HCT116 (cell line): ENCODE data around the gene SAMD4A. TPM values are rescaled to one million over a fixed set of nuclear protein-coding genes. Genes with fewer than 3 reads are reported as not detected.

Source experiments
- ATAC-seq: fragments of 200-7000 bp; cut with Tn5 transposase; 2 replicates; pipeline ENCODE4 v1.9.1; 2020; ENCODE audit warnings: mild to moderate bottlenecking, moderate library complexity
- BruUV-seq: library from RNA; stranded (reverse); fragments of 400-500 nt; replicated peaks from 2 replicates; lab custom pipeline; 2021; lab: Mats Ljungman, UMichigan
- CTCF ChIA-PET: fragments of 300-600 bp; sonication (Branson Sonifier 250); formaldehyde crosslinking; loops from one replicate; lab custom pipeline; 2021; ENCODE audit warnings: antibody characterized with exemption; lab: Charles Lee
- POLR2A ChIA-PET: fragments of 300-600, 350-600 bp; sonication (Branson Sonifier 250); formaldehyde crosslinking; loops from one replicate; lab custom pipeline; 2021; ENCODE audit warnings: antibody characterized with exemption; lab: Charles Lee
- RAD21 ChIA-PET, 2 experiments: fragments of 300-600 bp; sonication (Branson Sonifier 250); formaldehyde crosslinking; loops; one replicate each; lab custom pipeline; 2023; ENCODE audit warnings: low total read pairs in 2 of 2; ENCODE audit not compliant: uncharacterized antibody in 2 of 2, unreplicated experiment in 2 of 2, low non-redundant PET in 1 of 2; lab: Charles Lee
- DNase-seq: peaks from one replicate; pipeline ENCODE4 v3.0.0-alpha.2; 2010; ENCODE audit warnings: low read depth, low spot score
- H2AFZ ChIP-seq: fragments of 200-600 bp; shearing (Covaris generic), sonication (generic); 2 replicates; pipeline ENCODE4 v1.6.1; 2017; ENCODE audit warnings: low read depth, mixed run types, mixed read lengths, antibody characterized with exemption, low read length; ENCODE audit not compliant: poor library complexity, severe bottlenecking
- H3K27ac ChIP-seq: 2 replicates; pipeline ENCODE4 v1.5.1; 2012; ENCODE audit warnings: low read depth, low read length
- H3K27me3 ChIP-seq: fragments of 200-600 bp; sonication (generic); 2 replicates; pipeline ENCODE4 v1.6.1; 2016; ENCODE audit warnings: mixed run types, low read length, mixed read lengths; ENCODE audit not compliant: insufficient read depth
- H3K36me3 ChIP-seq, 2 experiments: fragments of 200-500 bp in 1 of 2; fragments of 200-600 bp in 1 of 2; sonication (Bioruptor generic) in 1 of 2; sonication (generic) in 1 of 2; 2 replicates each; pipeline versions ENCODE4 v1.5.1 to v1.6.1; 2014 to 2016; ENCODE audit warnings: low read length in 2 of 2, inconsistent platforms in 1 of 2, mixed read lengths in 1 of 2, mixed run types in 1 of 2; ENCODE audit not compliant: insufficient read depth in 2 of 2, control insufficient read depth in 1 of 2
- H3K4me1 ChIP-seq, 2 experiments: fragments of 200-600 bp in 1 of 2; sonication (generic) in 1 of 2; 2 replicates each; pipeline versions ENCODE4 v1.5.1 to v1.6.1; 2012 to 2017; ENCODE audit warnings: low read length in 2 of 2, inconsistent platforms in 1 of 2, mild to moderate bottlenecking in 1 of 2, mixed read lengths in 1 of 2, mixed run types in 1 of 2, moderate library complexity in 1 of 2; ENCODE audit not compliant: insufficient read depth in 2 of 2, control insufficient read depth in 1 of 2
- H3K4me2 ChIP-seq: fragments of 200-600 bp; sonication (generic); 2 replicates; pipeline ENCODE4 v1.6.1; 2017; ENCODE audit warnings: mixed run types, low read length, mixed read lengths
- H3K4me3 ChIP-seq, 2 experiments: fragments of 200-600 bp in 1 of 2; sonication (generic) in 1 of 2; replicated peaks in 1 of 2; 2 replicates each; pipeline ENCODE4 v1.5.1; 2011 to 2016; ENCODE audit warnings: low read length in 2 of 2, control low read depth in 1 of 2, low read depth in 1 of 2, mild to moderate bottlenecking in 1 of 2, mixed read lengths in 1 of 2, mixed run types in 1 of 2
- H3K79me2 ChIP-seq: fragments of 200-600 bp; sonication (generic); 2 replicates; pipeline ENCODE4 v1.6.1; 2017; ENCODE audit warnings: mild to moderate bottlenecking, mixed run types, low read length, moderate library complexity, mixed read lengths; ENCODE audit not compliant: insufficient read depth
- H3K9ac ChIP-seq: fragments of 200-600 bp; sonication (generic); 2 replicates; pipeline ENCODE4 v1.6.1; 2016; ENCODE audit warnings: low read length, mixed read lengths
- H3K9me2 ChIP-seq: fragments of 200-600 bp; sonication (generic), shearing (Covaris generic); 2 replicates; pipeline ENCODE4 v1.6.1; 2017; ENCODE audit warnings: mixed run types, mild to moderate bottlenecking, moderate library complexity; ENCODE audit not compliant: insufficient read depth
- H3K9me3 ChIP-seq, 2 experiments: fragments of 200-500 bp in 1 of 2; fragments of 200-600 bp in 1 of 2; sonication (Bioruptor generic) in 1 of 2; sonication (generic) in 1 of 2; 2 replicates each; pipeline ENCODE4 v1.6.1; 2014 to 2017; ENCODE audit warnings: low read length in 2 of 2, mixed read lengths in 2 of 2, inconsistent platforms in 1 of 2, low read depth in 1 of 2, mild to moderate bottlenecking in 1 of 2, mixed run types in 1 of 2, moderate library complexity in 1 of 2; ENCODE audit not compliant: control insufficient read depth in 1 of 2, insufficient read depth in 1 of 2
- H4K20me1 ChIP-seq: fragments of 200-600 bp; sonication (generic), shearing (Covaris generic); 2 replicates; pipeline ENCODE4 v1.6.1; 2017; ENCODE audit warnings: mixed run types, mild to moderate bottlenecking, moderate library complexity; ENCODE audit not compliant: insufficient read depth
- CEBPB ChIP-seq: IDR thresholded peaks from 2 replicates; pipeline ENCODE4 v1.6.1; 2012; ENCODE audit warnings: low read depth
- ELF1 ChIP-seq: IDR thresholded peaks from 2 replicates; pipeline ENCODE4 v1.6.1; 2012; ENCODE audit warnings: low read depth, borderline replicate concordance
- FOSL1 ChIP-seq: IDR thresholded peaks from 2 replicates; pipeline ENCODE4 v1.6.1; 2012; ENCODE audit warnings: low read depth
- POLR2A ChIP-seq: IDR thresholded peaks from 2 replicates; pipeline ENCODE4 v1.7.0; 2011; ENCODE audit warnings: borderline replicate concordance; ENCODE audit not compliant: insufficient read depth, insufficient read length; ENCODE audit errors: extremely low read depth
- RAD21 ChIP-seq: IDR thresholded peaks from 2 replicates; pipeline ENCODE4 v1.6.1; 2012; ENCODE audit warnings: low read depth, mild to moderate bottlenecking
- SIN3A ChIP-seq: IDR thresholded peaks from 2 replicates; pipeline ENCODE4 v1.6.1; 2012; ENCODE audit warnings: low read depth
- SP1 ChIP-seq: IDR thresholded peaks from 2 replicates; pipeline ENCODE4 v1.6.1; 2012; ENCODE audit warnings: low read depth
- SRF ChIP-seq: IDR thresholded peaks from 2 replicates; pipeline ENCODE4 v1.6.1; 2012; ENCODE audit warnings: low read depth
- TCF7L2 ChIP-seq: IDR thresholded peaks from 2 replicates; pipeline ENCODE4 v1.7.0; 2011; ENCODE audit warnings: borderline replicate concordance, inconsistent platforms; ENCODE audit not compliant: insufficient read depth, insufficient read length; ENCODE audit errors: extremely low read depth
- YY1 ChIP-seq: IDR thresholded peaks from 2 replicates; pipeline ENCODE4 v1.6.1; 2011; ENCODE audit warnings: low read length, low read depth, moderate library complexity, mild to moderate bottlenecking; ENCODE audit not compliant: insufficient replicate concordance; ENCODE audit errors: extremely low read depth
- ZBTB33 ChIP-seq: IDR thresholded peaks from 2 replicates; pipeline ENCODE4 v1.6.1; 2011; ENCODE audit warnings: mild to moderate bottlenecking, low read length, moderate library complexity; ENCODE audit not compliant: insufficient replicate concordance; ENCODE audit errors: extremely low read depth
- ZNF274 ChIP-seq: fragments of 200-500 bp; sonication (Bioruptor generic); IDR thresholded peaks from 2 replicates; pipeline ENCODE4 v1.6.1; 2014; ENCODE audit warnings: mild to moderate bottlenecking, low read depth, low read length, inconsistent platforms
- intact Hi-C: fragments of 100-400 bp; cut with micrococcal nuclease; formaldehyde crosslinking; loops from 2 replicates; pipeline ENCODE4 v1.10.0; 2022
- total RNA-seq: library from RNA; stranded (reverse); gene quantifications from one replicate; pipeline ENCODE4 v1.2.1, GENCODE V29; 2021; ENCODE audit not compliant: unreplicated experiment

The SAMD4A gene
- total RNA-seq, 1 experiment from 2014 or later: 9.0 TPM

- Histone ChIP-seq H3K79me2 (0 out of 2 replicates have a peak, but pooled peaks cover 4% of the 10 kb centered on the region), H3K36me3 (no peaks in the 10 kb centered on the region), H3K27me3 (no peaks in the 10 kb centered on the region), H3K27ac (no peak overlapping the region), H3K4me2 (peak overlapping the region; percentile 20), H3K4me3 (no peak overlapping the region)
- ChIA-PET POLR2A (no interaction called here), RAD21 (interaction anchor here in 1 of 2 experiments (0.6 kb wide), 1 partner anchor 98 kb away, joined by 3 read pairs; no protein-coding TSS in a partner anchor)
- DNase-seq (no peak), ATAC-seq (no peak)
- BruUV-seq: no TSS peak
- intact Hi-C loops: no loop called here
- TF ChIP-seq FOSL1: no peak
- TF ChIP-seq YY1: no peak
- no peak for TF ChIP-seq SP1
- no peak for TF ChIP-seq ELF1
- no peak for TF ChIP-seq ZNF274
- no peak for TF ChIP-seq SRF
- TF ChIP-seq, all 23 proteins: peak for 0
- no peaks in the 10 kb centered on the region for H3K9me3 ChIP-seq
- H2AFZ ChIP-seq: no peak overlapping the region
- no peaks in the 10 kb centered on the region for H4K20me1 ChIP-seq
- peaks cover 0 to 29% of the 10 kb centered on the region in 2 experiments; a peak in 2 of 4 replicates for H3K4me1 ChIP-seq
- no peak overlapping the region for H3K9ac ChIP-seq
- CTCF ChIA-PET: no interaction called here
- H3K9me2 ChIP-seq: no peaks in the 10 kb centered on the region; the same call in 1 of the 2 replicates
These were observed 26.9 kb downstream of the SAMD4A start for GRCh38 chr14:54593860-54594259.

DNA sequence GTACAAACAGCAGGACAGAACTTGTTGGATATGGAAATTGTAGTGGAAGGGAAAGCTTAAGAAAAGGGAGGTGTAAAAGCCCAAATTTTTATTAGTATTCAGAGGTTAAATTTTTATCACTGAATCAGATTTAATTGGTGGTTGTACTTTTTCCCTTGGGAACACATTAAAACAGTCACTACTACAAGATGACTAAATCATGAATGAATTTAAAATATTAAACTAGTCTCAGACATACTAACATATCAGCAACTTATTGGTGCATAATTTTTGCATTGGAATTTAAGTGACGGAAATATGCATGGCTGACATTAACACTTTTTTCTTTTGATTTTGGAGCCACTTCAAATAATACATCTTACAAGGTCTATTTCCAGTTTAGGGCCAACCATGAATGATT lies 27.6 kb downstream of the SAMD4A start:
- no peaks in the 10 kb centered on the region for H4K20me1 ChIP-seq
- intact Hi-C loops: no loop called here
- no peak overlapping the region for H2AFZ ChIP-seq
- ChIA-PET POLR2A (no interaction called here), RAD21 (interaction anchor here in 1 of 2 experiments (0.6 kb wide), 1 partner anchor 97 kb away, joined by 3 read pairs; no protein-coding TSS in a partner anchor), CTCF (no interaction called here)
- no peak overlapping the region for H3K27ac ChIP-seq
- 0 out of 2 replicates have a peak, but pooled peaks cover under 1% of the 10 kb centered on the region for H3K79me2 ChIP-seq
- no peaks in the 10 kb centered on the region for H3K36me3 ChIP-seq
- H3K9me3 ChIP-seq: no peaks in the 10 kb centered on the region
- H3K9ac ChIP-seq: no peak overlapping the region
- ATAC-seq: no peak
- no peak for TF ChIP-seq TCF7L2
- TF ChIP-seq SIN3A: no peak
- TF ChIP-seq POLR2A: no peak
- no peak for TF ChIP-seq CEBPB
- no peak for TF ChIP-seq RAD21
- TF ChIP-seq ZBTB33: no peak
- no peak for TF ChIP-seq SRF
- TF ChIP-seq YY1: no peak
- H3K4me1 ChIP-seq: peaks cover 0 to 26% of the 10 kb centered on the region in 2 experiments; a peak in 2 of 4 replicates
- no peaks in the 10 kb centered on the region for H3K27me3 ChIP-seq
- H3K4me3 ChIP-seq: no peak overlapping the region
- H3K4me2 ChIP-seq: no peak overlapping the region
- H3K9me2 ChIP-seq: no peaks in the 10 kb centered on the region; the same call in 1 of the 2 replicates
- BruUV-seq: no TSS peak
- no peak for DNase-seq
